Ammon's horn (tissue), 1 donor: ENCODE measurements around the gene MSRB2.

Source experiments
- DNase-seq: peaks from one replicate; pipeline ENCODE4 v3.0.0-alpha.2; 2016; ENCODE audit warnings: low spot score

The MSRB2 gene

GRCh38 chr10:23111517-23112286 lies 16.3 kb downstream of the MSRB2 start:
- DNase-seq: no peak

GRCh38 chr10:23114228-23114850 lies 19.0 kb downstream of the MSRB2 start:
- DNase-seq: no peak

DNA sequence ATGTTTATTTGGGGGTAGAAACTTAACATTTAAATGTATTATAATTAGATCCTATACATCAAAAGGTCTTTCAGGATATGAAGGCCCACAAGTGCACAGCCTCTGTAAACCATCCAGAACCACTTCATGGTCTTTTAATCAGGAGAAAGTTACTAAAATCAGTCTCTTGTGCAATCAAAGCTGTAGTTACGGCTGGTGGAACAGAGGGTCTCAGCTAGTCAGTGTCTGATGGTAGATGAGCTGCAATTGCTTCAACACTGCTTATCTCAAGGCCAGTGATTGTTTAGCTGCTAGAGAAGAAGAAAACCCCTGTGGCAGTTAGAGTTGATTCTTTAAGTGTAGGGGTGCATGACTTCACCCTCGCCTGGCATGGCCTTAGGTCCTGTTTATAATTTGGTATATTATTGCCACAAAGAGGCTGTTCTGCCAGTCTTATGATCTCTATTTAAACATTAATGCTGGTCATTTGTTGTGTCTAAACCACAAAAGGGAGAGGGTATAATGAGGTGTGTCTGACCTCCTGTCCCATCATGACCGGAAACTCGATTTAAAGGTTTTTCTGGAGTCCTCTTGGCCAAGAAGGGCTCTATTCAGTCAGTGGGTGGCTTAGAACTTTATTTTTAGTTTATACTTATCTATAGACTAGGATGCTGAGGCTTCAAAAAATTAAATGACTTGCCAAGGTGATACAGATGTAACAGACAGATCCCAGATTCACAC lies 21.3 kb downstream of the MSRB2 start:
- no peak for DNase-seq

- peak; percentile 87 for DNase-seq
Observed at GRCh38 chr10:23120001-23120934, 24.9 kb downstream of the MSRB2 start.

DNA sequence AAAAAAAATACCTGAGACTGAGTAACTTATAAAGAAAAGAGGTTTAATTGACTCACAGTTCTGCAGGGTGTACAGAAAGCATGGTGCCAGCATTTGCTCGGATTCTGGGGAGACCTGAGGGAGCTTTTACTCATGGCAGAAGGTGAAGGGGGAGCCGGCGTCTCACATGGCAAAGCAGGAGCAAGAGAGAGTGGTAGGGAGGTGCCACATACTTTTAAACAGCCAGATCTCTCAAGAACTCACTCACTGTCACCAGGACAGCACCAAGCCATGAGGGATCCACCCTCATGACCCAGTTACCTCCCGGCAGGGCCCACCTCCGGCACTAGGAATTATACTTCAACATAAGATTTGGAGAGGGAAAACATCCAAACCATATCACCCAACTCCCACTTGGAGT lies 25.8 kb downstream of the MSRB2 start:
- DNase-seq: no peak

GRCh38 chr10:23136462-23136861 lies 41.1 kb downstream of the MSRB2 start:
- DNase-seq: no peak

DNA sequence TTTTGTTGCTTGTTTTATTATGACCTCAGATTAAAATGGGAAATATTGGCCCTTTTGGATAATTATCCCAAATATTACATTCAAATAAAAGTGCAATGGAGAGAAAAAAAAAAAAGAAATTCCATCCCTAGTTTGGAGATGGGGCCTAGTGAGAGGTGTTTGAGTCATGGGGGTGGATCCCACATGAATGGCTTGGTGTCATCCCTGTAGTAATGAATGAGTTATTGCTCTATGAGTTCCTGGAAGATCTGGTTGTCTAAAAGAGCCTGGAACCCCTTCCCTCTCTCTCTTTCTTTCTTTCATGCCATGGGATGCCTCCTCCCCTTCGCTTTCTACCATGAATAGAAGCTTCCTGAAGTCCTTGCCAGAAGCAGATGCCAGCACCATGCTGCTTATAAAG lies 44.3 kb downstream of the MSRB2 start:
- DNase-seq: no peak

DNA sequence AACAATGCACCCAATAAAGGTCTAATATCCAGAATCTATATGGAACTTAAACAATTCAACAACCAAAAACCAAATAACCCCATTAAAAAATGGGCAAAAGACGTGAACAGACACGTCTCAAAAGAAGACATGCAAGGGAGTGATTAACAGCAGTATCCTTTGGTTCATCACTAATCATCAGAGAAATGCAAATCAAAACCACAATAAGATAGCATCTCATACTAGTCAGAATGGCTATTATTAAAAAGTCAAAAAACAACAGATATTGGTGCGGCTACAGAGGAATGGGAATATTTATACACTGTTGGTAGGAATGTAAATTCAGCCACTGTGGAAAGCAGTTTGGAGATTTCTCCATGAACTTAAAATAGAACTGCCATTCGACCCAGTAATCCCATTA lies 46.6 kb downstream of the MSRB2 start:
- DNase-seq: no peak

DNA sequence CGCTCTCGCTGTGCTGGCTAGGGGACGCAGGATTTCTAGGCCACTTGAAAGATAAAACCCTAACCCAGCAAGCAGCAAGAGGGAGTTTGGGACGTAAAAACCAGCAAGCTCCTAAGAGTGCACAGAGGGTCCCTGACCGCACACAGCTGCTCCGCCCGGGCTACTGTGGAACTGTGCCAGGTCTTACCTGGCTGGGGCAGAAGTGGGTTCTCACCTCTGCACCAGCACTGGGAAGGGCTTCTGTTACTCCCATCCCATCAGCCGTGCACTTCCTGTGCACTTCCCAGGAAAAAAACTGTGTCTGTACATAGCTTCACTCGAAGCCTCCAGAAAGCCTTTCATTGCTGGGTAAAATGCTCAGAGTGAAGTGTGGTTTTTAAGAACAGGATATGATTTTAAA lies 50.9 kb downstream of the MSRB2 start:
- DNase-seq: no peak

GRCh38 chr10:23147035-23147434 lies 51.7 kb downstream of the MSRB2 start:
- no peak for DNase-seq

DNA sequence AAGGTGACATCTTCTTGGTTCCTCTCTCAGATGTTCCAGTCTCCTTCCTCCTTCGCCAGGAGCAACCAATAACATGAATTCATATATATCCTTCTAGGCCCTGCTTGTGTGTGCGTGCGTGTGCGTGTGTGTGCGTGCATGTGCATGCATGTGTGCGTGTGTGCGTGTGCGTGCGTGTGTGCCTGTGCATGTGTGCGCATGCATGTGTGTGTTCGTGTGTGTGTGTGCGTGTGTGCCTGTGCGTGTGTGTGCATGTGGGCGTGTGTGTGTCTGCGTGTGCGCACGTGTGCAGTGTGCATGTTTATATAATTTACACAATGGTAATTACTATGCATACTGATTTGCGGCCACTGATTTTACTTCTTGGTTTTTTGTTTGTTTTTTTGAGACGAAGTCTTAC lies 52.8 kb downstream of the MSRB2 start:
- no peak for DNase-seq

- DNase-seq: no peak
Observed at GRCh38 chr10:23150091-23150490, 54.7 kb downstream of the MSRB2 start.

DNA sequence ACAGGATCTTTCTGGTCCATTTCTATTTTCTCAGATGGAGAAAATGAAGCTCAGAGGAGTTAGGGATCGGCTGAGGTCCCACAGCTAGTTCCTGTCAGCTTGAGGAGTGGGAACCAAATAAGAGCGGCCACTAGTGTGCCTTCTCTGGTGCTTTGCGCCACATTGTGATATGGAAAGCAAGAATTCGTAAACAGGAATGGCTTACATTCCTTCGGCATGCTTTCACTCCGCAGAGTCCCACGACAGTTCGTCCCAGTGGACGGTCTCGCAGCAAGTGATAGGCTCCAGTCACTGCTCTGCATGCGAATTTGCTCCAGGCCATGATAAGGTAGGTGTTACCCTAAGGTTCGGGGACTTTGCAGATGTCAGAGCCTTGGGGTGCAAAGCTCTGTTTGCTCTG lies 55.2 kb downstream of the MSRB2 start:
- no peak for DNase-seq

GRCh38 chr10:23151071-23151470 lies 55.7 kb downstream of the MSRB2 start:
- no peak for DNase-seq

DNA sequence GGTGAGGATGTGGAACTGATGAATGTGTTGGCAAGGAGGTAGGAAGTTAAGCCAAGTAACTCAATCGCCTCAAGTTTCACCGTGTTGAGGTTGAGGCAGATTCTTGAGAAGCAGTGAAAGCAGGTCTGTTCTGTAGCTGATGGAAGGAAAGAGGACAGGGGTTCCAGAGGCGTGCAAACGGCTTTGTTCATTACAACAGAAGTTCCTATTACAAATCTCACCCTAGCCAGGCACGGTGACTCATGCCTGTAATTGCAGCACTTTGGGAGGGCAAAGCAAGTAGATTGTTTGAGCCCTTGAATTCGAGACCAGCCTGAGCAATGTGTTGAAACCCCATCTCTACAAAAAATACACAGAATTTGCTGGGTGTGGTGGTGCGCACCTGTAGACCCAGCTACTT lies 59.8 kb downstream of the MSRB2 start:
- DNase-seq: no peak

DNA sequence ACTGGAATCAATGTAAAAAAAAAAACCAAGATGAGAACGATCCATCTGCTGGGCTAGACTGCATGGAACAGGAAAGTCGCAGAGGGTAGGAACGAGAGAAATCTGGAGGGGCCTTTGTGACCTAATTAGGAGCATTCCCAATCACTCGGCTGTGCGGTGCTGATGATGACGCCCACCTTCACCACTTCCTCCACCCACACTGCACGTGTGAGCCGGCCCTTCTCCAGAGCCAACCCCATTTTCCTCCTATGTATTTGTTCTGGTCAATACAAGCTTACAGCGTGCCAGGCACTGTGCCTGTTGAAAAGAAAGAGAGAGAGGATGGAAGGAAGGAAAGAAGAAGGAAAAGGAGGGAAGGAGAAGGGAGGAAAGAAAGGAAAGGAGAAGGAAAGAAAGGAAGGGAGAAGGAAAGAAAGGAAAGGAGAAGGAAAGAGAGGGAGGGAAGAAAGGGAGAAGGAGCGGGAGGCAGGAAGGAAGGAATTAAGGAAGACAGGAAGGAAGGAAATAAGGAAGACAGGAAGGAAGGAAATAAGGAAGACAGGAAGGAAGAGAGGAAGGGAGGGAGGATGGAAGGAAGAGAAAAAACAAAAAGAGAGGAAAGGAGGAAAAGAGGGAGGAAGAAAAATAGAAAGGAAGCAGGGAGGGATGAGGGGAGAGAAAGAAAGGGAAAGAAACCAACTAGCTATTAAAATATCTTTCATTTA lies 61.2 kb downstream of the MSRB2 start:
- no peak for DNase-seq

DNA sequence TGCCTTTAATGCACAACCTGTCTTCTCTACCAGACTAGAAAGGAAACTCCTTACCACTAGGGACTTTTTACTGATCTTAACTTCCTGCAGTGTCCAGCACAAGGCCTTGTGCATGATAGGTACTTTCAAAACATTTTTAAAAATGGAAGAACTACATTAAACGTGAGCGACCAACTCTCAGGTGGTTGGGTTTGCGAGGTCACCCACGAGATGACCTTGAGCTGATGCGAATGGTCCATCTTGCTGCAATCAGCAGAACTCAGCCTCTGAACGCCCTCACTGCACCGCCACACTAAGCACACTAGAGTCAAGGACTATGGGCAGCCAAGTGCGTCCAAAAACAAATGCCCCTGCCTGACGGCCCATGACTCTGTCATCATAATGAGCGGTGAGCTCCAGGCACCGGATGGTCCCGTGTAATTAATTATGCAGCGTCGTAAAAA lies 61.9 kb downstream of the MSRB2 start:
- DNase-seq: no peak

DNA sequence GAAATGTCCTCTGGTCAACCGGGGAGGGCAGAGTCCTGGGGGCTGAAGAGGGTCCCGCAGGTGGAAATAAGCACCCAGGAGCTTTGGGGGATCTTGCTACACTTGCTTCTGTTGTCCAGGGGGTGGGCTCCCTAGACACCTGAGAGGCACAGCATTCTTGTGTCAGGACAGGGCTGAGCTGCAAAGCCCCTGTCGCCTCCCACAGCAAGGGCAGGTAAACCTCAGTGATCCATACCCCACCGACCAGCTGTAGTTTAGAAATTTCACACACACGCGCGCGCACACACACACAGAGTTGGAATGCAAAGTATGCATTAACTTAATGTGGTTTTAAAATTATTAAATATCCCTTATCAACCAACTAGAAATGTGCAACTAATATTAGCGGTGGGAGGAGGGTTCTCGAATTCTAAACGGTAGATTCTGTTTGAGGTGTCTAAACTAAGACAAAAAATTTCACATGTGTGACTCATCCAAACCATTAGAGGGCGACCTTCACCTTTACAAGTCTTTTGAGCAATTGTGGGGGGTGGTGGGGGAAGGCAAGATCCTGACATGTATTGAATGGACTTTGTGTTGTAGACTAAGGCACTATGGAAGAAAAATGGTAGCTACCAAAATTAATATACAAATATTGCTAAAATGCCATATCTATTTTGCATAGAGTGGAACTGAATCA lies 62.5 kb downstream of the MSRB2 start:
- DNase-seq: peak; percentile 58

DNA sequence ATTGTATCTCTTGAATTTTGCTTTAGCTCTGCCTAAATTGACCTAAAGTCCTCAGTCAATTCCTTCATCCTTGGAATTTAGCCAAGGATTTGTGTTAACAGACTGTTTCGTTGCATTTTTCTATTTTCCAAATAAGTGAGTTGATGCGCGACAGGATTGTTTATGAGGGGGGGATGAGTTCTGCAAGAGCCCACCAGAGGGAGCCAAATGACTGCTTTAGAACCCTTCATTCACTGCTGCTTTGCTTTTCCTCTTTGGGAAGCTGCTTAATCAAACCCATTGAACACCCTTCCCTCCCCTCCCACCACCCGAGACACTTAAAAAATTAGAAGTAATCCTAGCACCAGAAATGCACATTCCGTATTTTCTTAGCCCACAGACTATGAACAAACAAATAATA lies 63.0 kb downstream of the MSRB2 start:
- DNase-seq: peak; percentile 82

DNA sequence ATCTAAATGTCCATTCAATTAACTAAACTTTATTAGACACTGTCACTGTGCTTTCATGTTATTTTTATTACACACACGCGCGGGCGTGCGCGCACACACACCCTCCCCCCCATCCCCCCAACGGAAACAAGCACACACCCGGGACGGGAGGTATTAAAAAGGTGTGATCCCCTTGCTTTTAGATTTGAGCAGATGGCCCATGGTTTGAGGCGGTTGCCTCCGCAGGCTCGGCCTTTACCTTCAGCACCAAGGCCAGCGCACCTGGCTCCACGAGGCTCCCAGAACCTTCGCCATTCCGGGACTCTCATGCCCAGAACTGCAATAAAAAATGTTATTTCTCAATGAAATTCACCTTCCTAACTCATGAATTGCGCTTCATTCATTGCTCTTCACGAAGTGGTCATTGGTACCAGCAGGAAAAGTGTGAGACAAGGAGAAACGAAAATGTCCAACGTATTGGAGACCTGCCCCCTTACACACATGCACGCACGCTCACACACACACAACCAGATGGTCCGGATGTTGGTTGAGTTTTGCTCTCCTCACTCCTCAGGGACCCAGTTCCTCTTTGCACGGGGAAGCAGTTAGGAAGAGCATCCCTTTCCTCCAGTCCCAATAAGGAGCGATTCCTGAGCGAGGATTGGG lies 76.0 kb downstream of the MSRB2 start:
- DNase-seq: no peak
